Measurements from ENCODE around the gene ELP2.
"Not testable (repeated sequence)": the region's sequence is repeated elsewhere in the genome, so short reads cannot be mapped to it uniquely, and the experiment has no call there.

Gene ELP2

DNA sequence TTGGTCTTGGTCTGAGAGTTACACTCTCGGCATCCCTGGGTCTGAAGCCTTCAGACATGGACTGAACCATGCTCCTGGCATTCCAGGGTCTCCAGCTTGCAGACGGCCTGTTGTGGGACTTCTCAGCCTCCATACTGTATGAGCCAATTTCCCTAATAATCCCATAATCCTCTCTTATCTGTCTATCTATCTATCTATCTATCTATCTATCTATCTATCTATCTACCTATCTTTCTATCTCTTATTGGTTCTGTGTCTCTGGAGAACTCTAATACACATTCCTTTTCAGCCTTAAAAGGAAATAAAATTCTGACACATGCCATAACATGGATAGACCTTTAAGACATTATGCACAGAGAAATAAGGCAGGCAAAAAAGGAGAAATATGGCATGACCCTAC is 24.9 kb upstream of the ELP2 start:
- Mint-ChIP-seq H3K9me3 (peaks cover 9% of the 10 kb centered on the region), H3K36me3 (ENCODE audit: low read depth) (no peaks in the 10 kb centered on the region), H3K4me1 (ENCODE audit: low read depth) (no peaks in the 10 kb centered on the region), H3K27ac (no peak overlapping the region), H3K27me3 (ENCODE audit: low read depth) (peaks cover 3% of the 10 kb centered on the region), H3K4me3 (no peak overlapping the region)
- DNase-seq (ENCODE audit: low spot score) = no peak

DNA sequence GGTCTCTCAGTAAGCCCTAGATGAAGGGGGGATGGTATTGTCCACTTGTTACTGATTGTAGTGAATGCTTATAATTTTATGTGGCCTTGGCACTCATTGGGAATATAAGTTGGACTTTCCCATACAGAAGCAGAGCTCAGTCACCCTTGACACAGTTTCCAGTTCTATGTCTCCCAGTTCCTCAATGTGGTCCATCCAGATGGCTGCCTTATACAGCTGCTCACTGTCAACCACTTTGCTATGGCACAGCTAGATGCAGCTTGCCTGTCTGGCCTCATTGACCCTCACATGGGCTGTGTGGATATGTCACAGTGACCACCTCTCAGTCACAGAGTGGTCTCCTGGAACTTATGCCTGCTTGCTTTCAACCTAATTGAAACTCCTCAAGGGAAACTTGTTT is 22.2 kb upstream of the ELP2 start:
- no peak for DNase-seq (ENCODE audit: low spot score)
- H3K4me1 Mint-ChIP-seq (ENCODE audit: low read depth) = no peaks in the 10 kb centered on the region
- no peak overlapping the region for H3K4me3 Mint-ChIP-seq
- peaks cover 7% of the 10 kb centered on the region for H3K9me3 Mint-ChIP-seq
- H3K36me3 Mint-ChIP-seq (ENCODE audit: low read depth) = peaks cover 13% of the 10 kb centered on the region
- H3K27ac Mint-ChIP-seq = no peak overlapping the region
- H3K27me3 Mint-ChIP-seq (ENCODE audit: low read depth) = no peaks in the 10 kb centered on the region

DNA sequence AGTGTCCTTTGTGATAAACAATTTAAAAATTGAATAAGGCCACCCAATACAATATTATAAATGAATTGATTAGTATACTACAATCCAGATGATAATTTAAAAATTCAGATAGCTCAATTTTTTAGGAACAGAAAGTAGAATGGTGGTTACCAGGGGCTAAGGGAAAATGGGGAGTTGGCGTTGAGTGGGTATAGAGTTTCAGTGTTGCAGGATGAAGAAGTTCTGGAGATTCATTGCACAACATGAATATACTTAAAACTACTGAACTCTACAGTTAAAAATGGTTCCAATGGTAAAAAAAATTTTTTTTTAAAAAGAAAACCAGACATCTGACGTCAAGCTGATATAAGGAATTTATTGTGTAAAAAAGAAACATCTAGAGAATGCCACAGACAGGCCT is 21.5 kb upstream of the ELP2 start:
- H3K27ac Mint-ChIP-seq = no peak overlapping the region
- DNase-seq (ENCODE audit: low spot score) = no peak
- peaks cover under 1% of the 10 kb centered on the region for H3K9me3 Mint-ChIP-seq
- no peaks in the 10 kb centered on the region for H3K27me3 Mint-ChIP-seq (ENCODE audit: low read depth)
- H3K4me3 Mint-ChIP-seq = no peak overlapping the region
- H3K36me3 Mint-ChIP-seq (ENCODE audit: low read depth) = peaks cover 14% of the 10 kb centered on the region
- H3K4me1 Mint-ChIP-seq (ENCODE audit: low read depth) = no peaks in the 10 kb centered on the region

DNA sequence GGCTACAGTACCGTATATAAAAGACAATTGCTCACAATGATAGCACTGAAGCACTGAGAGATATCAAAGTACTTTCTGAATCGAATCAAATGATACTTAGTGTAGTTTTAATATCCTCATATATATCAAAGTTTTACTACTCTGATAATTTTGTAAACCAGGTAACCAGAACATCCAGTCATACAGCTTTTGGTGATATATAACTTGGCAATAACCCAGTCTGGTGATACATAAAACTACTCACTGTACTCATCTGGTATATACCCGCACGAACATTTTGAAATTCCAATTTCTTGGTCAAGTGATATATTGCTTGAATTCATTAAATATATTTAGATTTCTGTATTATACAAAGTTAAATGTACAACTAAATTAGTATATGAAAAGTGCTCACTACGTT is 21.1 kb upstream of the ELP2 start:
- Mint-ChIP-seq H3K27ac (no peak overlapping the region), H3K27me3 (ENCODE audit: low read depth) (no peaks in the 10 kb centered on the region), H3K36me3 (ENCODE audit: low read depth) (peaks cover 14% of the 10 kb centered on the region), H3K9me3 (no peaks in the 10 kb centered on the region), H3K4me1 (ENCODE audit: low read depth) (no peaks in the 10 kb centered on the region), H3K4me3 (no peak overlapping the region)
- no peak for DNase-seq (ENCODE audit: low spot score)

DNA sequence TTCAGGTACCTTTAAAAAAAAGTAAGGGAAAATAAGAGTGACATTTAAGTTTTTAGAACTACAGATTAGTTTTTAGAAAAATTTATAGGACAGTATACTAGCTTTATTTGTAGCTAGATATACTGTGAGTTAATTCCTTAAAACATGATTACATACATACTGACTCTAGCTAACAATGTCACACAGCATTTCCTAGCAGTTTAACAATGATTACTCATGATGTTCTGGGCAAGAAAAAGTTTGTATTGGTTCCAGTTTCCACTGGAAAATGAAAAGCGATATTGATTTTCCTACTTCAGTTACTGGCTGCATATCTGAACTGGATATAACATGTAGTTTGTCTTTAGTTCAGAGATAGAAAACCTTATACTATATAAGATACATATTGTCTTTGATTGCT is 20.0 kb upstream of the ELP2 start:
- H3K4me1 Mint-ChIP-seq (ENCODE audit: low read depth) = no peaks in the 10 kb centered on the region
- H3K36me3 Mint-ChIP-seq (ENCODE audit: low read depth) = peaks cover 21% of the 10 kb centered on the region
- no peak overlapping the region for H3K27ac Mint-ChIP-seq
- H3K4me3 Mint-ChIP-seq = no peak overlapping the region
- no peaks in the 10 kb centered on the region for H3K27me3 Mint-ChIP-seq (ENCODE audit: low read depth)
- no peak for DNase-seq (ENCODE audit: low spot score)
- H3K9me3 Mint-ChIP-seq = no peaks in the 10 kb centered on the region

DNA sequence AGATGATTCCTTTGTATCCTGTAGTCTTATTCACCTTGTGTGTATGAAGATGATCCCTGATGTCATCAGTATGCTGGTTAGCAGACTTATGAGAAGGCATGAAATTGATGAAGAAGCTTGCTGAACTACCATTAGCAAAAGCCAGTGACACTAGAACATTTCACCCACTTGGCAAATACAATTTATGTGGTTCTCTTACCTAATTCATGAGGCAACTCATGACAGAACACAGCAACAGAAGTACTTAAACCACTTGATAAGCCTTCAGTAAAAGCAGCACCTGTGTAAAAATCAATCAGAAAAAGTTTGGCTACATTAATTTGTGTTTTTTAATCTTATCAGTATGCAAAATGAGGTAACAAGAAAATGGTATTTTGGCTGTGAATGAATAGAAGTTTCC is 17.4 kb upstream of the ELP2 start:
- Mint-ChIP-seq H3K4me3 (no peak overlapping the region), H3K27ac (no peak overlapping the region), H3K4me1 (ENCODE audit: low read depth) (no peaks in the 10 kb centered on the region), H3K27me3 (ENCODE audit: low read depth) (no peaks in the 10 kb centered on the region), H3K9me3 (no peaks in the 10 kb centered on the region), H3K36me3 (ENCODE audit: low read depth) (peaks cover 34% of the 10 kb centered on the region)
- DNase-seq (ENCODE audit: low spot score) = no peak

DNA sequence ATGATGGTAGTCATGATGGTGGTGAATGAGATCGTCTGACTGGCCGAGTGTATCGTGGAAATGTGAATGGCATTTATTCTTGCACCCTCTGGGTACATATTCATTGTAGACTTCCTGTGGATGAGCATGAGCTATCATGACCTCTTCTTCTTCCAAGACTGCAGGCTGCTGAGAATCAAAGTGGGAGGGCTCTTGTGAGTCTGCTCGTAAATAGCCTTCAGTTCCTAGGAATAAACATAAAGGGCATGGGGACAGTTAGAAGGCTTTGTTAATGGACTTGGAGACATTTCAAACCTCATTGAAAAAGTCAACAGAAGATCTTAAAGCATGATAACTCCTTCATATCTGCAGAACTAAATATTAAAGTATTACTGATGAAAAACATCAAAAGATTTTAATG is 15.4 kb upstream of the ELP2 start:
- Mint-ChIP-seq H3K27ac (no peak overlapping the region), H3K36me3 (ENCODE audit: low read depth) (peaks cover 36% of the 10 kb centered on the region), H3K4me1 (ENCODE audit: low read depth) (no peaks in the 10 kb centered on the region), H3K4me3 (no peak overlapping the region), H3K9me3 (no peaks in the 10 kb centered on the region), H3K27me3 (ENCODE audit: low read depth) (no peaks in the 10 kb centered on the region)
- no peak for DNase-seq (ENCODE audit: low spot score)

DNA sequence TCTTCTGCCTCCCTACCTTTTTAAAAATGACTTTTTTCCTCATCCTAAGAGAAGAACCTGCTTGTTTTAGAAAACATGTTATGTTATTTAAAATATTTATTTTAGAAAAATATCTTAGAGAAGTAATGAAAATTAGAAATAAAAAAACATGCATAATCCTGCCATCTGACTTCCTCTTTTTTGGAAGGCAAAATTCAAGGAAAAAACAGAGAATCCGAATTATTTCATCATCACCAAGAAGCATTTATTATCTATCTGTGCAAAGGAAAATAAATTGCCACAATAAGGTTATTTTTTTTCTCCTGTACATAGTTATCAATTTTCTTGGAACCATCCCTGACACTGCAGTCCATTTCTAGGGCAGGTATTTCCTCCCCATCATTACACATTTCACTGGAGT is 15.0 kb upstream of the ELP2 start:
- no peaks in the 10 kb centered on the region for H3K27me3 Mint-ChIP-seq (ENCODE audit: low read depth)
- no peak overlapping the region for H3K27ac Mint-ChIP-seq
- H3K4me3 Mint-ChIP-seq = no peak overlapping the region
- no peaks in the 10 kb centered on the region for H3K9me3 Mint-ChIP-seq
- no peak for DNase-seq (ENCODE audit: low spot score)
- peaks cover 36% of the 10 kb centered on the region for H3K36me3 Mint-ChIP-seq (ENCODE audit: low read depth)
- H3K4me1 Mint-ChIP-seq (ENCODE audit: low read depth) = no peaks in the 10 kb centered on the region

DNA sequence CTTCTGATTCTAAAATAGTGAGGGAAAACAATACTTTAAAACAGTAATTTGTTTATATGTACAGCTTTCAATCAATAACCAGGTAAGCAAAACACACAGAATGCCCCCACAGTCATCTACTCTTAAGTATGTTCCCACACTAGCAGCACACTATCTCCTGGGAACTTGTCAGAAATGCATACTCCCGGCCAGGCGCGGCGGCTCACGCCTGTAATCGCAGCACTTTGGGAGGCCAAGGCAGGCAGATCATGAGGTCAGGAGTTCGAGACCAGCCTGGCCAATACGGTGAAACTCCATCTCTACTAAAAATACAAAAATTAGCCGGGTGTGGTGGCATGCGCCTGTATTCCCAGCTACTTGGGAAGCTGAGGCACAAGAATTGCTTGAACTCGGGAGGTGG is 12.9 kb upstream of the ELP2 start:
- DNase-seq (ENCODE audit: low spot score); H3K27me3 Mint-ChIP-seq (ENCODE audit: low read depth); H3K4me1 Mint-ChIP-seq (ENCODE audit: low read depth); H3K9me3 Mint-ChIP-seq; H3K4me3 Mint-ChIP-seq; H3K27ac Mint-ChIP-seq: not testable (repeated sequence)
- H3K36me3 Mint-ChIP-seq (ENCODE audit: low read depth) = peaks cover 29% of the 10 kb centered on the region

DNA sequence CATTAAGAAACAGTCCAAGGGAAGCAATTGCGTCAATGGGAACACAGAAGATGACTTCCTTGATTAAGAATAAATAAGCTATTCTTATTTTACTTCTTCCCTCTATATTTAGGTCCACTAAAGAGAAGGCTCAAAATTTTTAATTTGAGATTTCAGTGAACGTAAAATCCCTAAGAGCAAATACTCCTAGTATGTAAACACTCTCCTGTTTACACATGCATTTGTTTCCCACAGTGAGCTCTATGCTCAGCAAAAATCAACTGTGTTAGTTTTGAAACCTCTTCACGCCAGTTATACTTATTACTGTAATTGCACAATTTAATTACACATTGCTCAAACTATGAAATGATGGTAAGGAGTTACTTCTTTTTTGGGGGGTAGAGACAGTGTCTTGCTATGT is 9.4 kb upstream of the ELP2 start:
- Mint-ChIP-seq H3K27ac (no peak overlapping the region), H3K4me3 (no peak overlapping the region), H3K9me3 (no peaks in the 10 kb centered on the region), H3K36me3 (ENCODE audit: low read depth) (peaks cover 27% of the 10 kb centered on the region), H3K27me3 (ENCODE audit: low read depth) (no peaks in the 10 kb centered on the region), H3K4me1 (ENCODE audit: low read depth) (peaks cover 5% of the 10 kb centered on the region)
- DNase-seq (ENCODE audit: low spot score) = no peak

DNA sequence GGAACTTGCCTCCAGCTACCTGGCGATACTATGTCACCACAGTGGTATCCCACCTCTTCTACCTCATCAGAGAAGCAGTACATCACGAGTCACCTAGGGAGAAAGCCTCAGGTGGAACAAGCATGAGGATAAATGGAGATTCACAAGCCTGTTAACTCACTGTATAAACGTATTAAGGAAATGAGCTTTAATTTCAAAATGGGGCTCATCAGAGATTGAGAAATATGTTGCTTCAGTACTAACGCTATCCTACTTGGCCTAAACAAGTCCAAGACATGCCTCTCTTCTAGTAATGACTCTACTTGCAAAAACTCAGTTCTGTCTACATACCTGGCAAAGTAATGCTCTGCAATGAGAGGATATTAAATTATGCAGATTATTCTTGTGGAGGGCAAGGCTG is 4.9 kb upstream of the ELP2 start:
- H3K9me3 Mint-ChIP-seq = no peaks in the 10 kb centered on the region

DNA sequence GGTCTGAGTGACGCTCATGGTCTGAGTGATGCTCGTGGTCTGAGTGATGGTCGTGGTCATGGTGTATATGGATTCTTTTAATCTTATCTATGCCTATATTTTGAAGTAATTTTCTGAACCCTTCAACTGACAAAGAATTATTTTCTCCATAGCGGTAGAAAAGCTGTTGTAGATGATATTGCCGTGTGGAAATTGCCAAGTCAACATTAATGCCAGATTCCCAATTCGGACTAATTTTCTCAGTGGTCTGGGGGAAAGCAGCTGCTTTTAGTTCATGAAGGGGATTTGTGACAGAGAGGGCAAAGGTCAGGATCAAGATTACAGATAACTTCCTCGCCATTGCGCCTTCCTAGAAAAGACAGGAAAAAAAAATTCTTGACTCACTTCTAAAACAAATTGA is 3.0 kb upstream of the ELP2 start:
- H3K4me3 Mint-ChIP-seq = peak overlapping the region; percentile 13
- H3K4me1 Mint-ChIP-seq (ENCODE audit: low read depth) = peaks cover 34% of the 10 kb centered on the region
- no peaks in the 10 kb centered on the region for H3K27me3 Mint-ChIP-seq (ENCODE audit: low read depth)
- DNase-seq (ENCODE audit: low spot score) = no peak
- H3K36me3 Mint-ChIP-seq (ENCODE audit: low read depth) = peaks cover 19% of the 10 kb centered on the region
- no peak overlapping the region for H3K27ac Mint-ChIP-seq
- no peaks in the 10 kb centered on the region for H3K9me3 Mint-ChIP-seq

More for the DNA sequence above, 4.9 kb upstream of the ELP2 start:
- H3K27ac Mint-ChIP-seq = no peak overlapping the region
- no peaks in the 10 kb centered on the region for H3K27me3 Mint-ChIP-seq (ENCODE audit: low read depth)
- peaks cover 15% of the 10 kb centered on the region for H3K36me3 Mint-ChIP-seq (ENCODE audit: low read depth)
- peaks cover 26% of the 10 kb centered on the region for H3K4me1 Mint-ChIP-seq (ENCODE audit: low read depth)
- no peak overlapping the region for H3K4me3 Mint-ChIP-seq
- no peak for DNase-seq (ENCODE audit: low spot score)

DNA sequence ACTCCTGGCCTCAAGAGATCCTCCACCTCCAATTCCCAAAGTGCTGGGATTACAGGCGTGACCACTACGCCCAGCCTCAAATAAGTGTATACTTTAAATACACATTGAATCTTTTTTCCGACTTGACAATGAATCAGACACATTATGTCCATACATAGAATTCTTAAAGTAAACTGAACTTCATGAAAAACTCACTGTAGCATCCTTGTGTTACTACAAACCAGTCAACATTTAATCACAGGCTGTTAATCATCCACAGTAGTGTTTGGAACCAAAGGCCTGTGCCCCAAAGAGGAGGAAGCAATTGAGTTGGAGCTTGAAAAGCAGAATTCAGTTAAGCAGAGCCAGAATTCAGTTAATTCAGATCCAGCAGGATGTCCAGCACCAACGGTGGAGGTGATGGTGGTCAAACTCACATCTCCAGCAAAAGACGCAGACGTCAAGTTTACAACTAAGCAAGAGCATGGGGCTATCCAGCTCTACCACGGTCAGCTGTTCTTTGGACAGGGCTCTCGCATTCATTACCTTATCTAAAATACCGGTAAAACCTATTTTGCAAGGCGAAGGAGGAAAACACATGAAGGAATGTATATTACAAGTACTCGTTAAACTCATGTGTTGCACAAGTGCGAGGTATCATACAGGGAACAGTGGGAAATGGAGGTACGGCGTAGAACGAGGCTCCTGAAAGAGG is 1.7 kb upstream of the ELP2 start:
- peaks cover 44% of the 10 kb centered on the region for H3K4me1 Mint-ChIP-seq (ENCODE audit: low read depth)
- no peak for DNase-seq (ENCODE audit: low spot score)
- H3K27me3 Mint-ChIP-seq (ENCODE audit: low read depth) = no peaks in the 10 kb centered on the region
- peak overlapping the region; percentile 82 for H3K27ac Mint-ChIP-seq
- H3K36me3 Mint-ChIP-seq (ENCODE audit: low read depth) = peaks cover 16% of the 10 kb centered on the region
- no peaks in the 10 kb centered on the region for H3K9me3 Mint-ChIP-seq
- peak overlapping the region; percentile 95 for H3K4me3 Mint-ChIP-seq

DNA sequence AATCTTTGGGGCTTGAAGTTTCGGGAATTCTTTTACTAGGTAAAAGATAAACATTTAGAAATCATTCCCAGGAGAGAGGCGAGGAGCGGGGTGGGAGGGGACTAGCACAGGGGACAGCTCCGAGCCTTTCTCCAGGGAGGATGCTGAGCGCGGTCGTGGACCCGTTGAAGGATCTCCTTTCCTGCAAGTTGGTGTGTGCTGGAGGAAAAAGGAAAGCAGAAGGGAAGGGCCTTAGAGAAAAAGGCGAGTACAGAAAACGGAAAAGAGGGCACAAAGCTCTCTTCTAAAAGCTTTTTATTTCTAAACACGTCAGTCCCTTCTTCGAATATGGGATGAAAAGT is 1.2 kb upstream of the ELP2 start:
- H3K36me3 Mint-ChIP-seq (ENCODE audit: low read depth) = peaks cover 14% of the 10 kb centered on the region
- H3K4me1 Mint-ChIP-seq (ENCODE audit: low read depth) = peaks cover 42% of the 10 kb centered on the region
- no peaks in the 10 kb centered on the region for H3K9me3 Mint-ChIP-seq
- no peaks in the 10 kb centered on the region for H3K27me3 Mint-ChIP-seq (ENCODE audit: low read depth)
- peak overlapping the region; percentile 82 for H3K27ac Mint-ChIP-seq
- peak overlapping the region; percentile 95 for H3K4me3 Mint-ChIP-seq
- DNase-seq (ENCODE audit: low spot score) = no peak

DNA sequence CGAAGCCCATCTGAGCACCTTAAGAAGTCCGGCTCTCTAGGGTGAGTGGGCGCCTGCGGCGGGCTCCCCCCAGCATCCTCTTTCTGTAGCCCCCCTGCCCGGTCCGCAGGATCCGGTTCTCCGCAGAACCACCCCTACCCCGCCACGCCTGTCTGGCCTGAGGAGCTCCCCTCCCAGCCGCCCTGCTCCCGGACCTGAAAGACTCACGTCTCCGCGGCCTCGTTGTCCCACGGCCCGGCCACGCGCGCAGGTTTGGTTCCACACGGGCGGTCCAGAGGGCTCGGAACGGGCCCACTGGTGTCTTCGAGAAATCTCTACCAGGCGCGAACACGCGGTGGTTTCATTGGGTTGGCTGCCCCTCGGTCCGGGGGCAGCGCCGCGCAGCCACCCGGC is 796 bp upstream of the ELP2 start:
- Mint-ChIP-seq H3K36me3 (ENCODE audit: low read depth) (peaks cover 14% of the 10 kb centered on the region), H3K4me1 (ENCODE audit: low read depth) (peaks cover 41% of the 10 kb centered on the region), H3K9me3 (no peaks in the 10 kb centered on the region), H3K27ac (peak overlapping the region; percentile 95), H3K4me3 (peak overlapping the region; percentile 95), H3K27me3 (ENCODE audit: low read depth) (no peaks in the 10 kb centered on the region)
- DNase-seq (ENCODE audit: low spot score) = no peak

Data from T-helper 2 cell treated with Interferon-gamma antibody and Interleukin-4, amounts not matched to agents 5 μg/mL and 100 μg/mL, for 36 hours (primary cell).